AG04449 (cell line): ENCODE results near the gene TJP1.

Source experiments
- CTCF ChIA-PET: fragments of 350-600 bp; formaldehyde crosslinking; extraction: SDS; loops from one replicate; lab custom pipeline; 2021; ENCODE audit warnings: antibody characterized with exemption; lab: Yijun Ruan, JAX
- POLR2A ChIA-PET: fragments of 400-600, 350-600 bp; formaldehyde crosslinking; extraction: SDS; loops from one replicate; lab custom pipeline; 2020; ENCODE audit warnings: antibody characterized with exemption, inconsistent platforms; lab: Yijun Ruan, JAX
- DNase-seq: peaks from one replicate; pipeline ENCODE4 v3.0.0-alpha.2; 2010; ENCODE audit warnings: low read depth, low spot score
- H3K4me3 ChIP-seq: 2 replicates; pipeline ENCODE4 v1.5.1; 2011; ENCODE audit warnings: low read depth, mild to moderate bottlenecking, control low read depth, low read length
- TF ChIP-seq, protein P1 (sequence below): IDR thresholded peaks from one replicate; pipeline ENCODE4 v1.5.1; 2011; ENCODE audit warnings: mild to moderate bottlenecking, moderate library complexity, low read length, control low read depth, inconsistent platforms; ENCODE audit not compliant: insufficient read depth; ENCODE audit errors: missing control alignments

Gene TJP1

GRCh38 chr15:29774900-29775299 is 47.4 kb downstream of the TJP1 start:
- TF ChIP-seq, protein P1, sequence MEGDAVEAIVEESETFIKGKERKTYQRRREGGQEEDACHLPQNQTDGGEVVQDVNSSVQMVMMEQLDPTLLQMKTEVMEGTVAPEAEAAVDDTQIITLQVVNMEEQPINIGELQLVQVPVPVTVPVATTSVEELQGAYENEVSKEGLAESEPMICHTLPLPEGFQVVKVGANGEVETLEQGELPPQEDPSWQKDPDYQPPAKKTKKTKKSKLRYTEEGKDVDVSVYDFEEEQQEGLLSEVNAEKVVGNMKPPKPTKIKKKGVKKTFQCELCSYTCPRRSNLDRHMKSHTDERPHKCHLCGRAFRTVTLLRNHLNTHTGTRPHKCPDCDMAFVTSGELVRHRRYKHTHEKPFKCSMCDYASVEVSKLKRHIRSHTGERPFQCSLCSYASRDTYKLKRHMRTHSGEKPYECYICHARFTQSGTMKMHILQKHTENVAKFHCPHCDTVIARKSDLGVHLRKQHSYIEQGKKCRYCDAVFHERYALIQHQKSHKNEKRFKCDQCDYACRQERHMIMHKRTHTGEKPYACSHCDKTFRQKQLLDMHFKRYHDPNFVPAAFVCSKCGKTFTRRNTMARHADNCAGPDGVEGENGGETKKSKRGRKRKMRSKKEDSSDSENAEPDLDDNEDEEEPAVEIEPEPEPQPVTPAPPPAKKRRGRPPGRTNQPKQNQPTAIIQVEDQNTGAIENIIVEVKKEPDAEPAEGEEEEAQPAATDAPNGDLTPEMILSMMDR: no peak
- H3K4me3 ChIP-seq: no peak overlapping the region
- POLR2A ChIA-PET: no interaction called here
- no peak for DNase-seq
- CTCF ChIA-PET: interaction anchor here (4.5 kb wide), 1 partner anchor 151 kb away, joined by 16 read pairs; no protein-coding TSS in a partner anchor

GRCh38 chr15:29773816-29774215 is 48.5 kb downstream of the TJP1 start:
- ChIA-PET POLR2A (no interaction called here), CTCF (interaction anchor here (4.5 kb wide), 1 partner anchor 152 kb away, joined by 16 read pairs; no protein-coding TSS in a partner anchor)
- no peak for DNase-seq
- no peak overlapping the region for H3K4me3 ChIP-seq
- TF ChIP-seq, protein P1: no peak

DNA sequence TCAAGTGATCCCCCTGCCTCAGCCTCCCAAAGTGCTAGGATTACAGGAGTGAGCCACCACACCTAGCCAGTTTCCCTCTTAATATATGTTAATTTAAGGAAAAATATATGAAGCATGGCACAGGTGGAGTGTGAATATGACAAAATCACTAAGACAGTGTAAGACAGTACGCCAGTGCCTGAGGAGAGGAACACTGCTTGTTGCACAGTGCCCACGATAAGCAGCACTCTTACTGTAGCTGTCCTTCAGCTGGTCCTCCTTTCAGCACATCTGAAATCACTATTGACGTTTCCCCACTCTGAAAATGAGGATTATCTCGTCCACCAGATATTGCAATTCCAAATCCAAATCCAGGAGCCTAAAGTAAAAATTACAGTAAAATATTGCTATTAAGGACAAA is 49.3 kb downstream of the TJP1 start:
- no peak for DNase-seq
- CTCF ChIA-PET: interaction anchor here (4.5 kb wide), 1 partner anchor 153 kb away, joined by 16 read pairs; no protein-coding TSS in a partner anchor

GRCh38 chr15:29770796-29771195 is 51.5 kb downstream of the TJP1 start:
- POLR2A ChIA-PET: interaction anchor here (0.6 kb wide), 1 partner anchor 117 kb away, joined by 3 read pairs; no protein-coding TSS in a partner anchor
- TF ChIP-seq, protein P1: no peak
- H3K4me3 ChIP-seq: no peak overlapping the region
- no peak for DNase-seq
- CTCF ChIA-PET: interaction anchor here (0.8 to 1.3 kb wide), 3 partner anchors 23 to 306 kb away, joined by 3 to 4 read pairs (median 3); no protein-coding TSS in a partner anchor

More for the DNA sequence above, 49.3 kb downstream of the TJP1 start:
- POLR2A ChIA-PET: no interaction called here
- H3K4me3 ChIP-seq: no peak overlapping the region
- TF ChIP-seq, protein P1: no peak

DNA sequence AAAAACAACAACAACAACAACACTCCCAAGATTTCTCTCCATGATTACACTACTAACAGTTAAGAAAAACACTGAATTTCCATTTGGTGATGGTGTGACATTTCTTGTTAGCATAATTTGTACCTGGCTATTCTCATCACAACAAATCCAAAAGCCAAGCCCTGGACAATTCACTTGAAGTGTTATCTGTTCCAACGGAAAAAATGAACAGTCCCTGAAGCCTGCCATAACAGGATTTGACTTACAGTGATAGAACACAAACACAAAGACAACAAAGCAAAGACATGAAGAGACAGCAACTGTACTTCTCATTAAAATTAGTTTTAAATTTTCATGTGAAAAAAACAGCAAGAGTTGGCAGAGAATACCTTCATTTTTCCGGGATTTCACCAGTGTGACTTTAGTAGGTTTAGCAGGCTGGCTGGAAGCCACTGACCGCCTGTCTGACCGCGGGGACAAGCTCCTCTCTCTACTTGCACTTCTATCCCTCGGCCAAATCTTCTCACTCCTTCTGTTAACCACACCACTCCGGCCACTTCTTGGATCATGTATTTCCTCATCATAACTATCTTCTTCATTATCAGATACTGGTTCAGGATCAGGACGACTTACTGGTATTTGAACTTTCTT is 56.3 kb downstream of the TJP1 start:
- DNase-seq: no peak
- ChIA-PET CTCF (no interaction called here), POLR2A (no interaction called here)
- TF ChIP-seq, protein P1: no peak
- H3K4me3 ChIP-seq: no peak overlapping the region

DNA sequence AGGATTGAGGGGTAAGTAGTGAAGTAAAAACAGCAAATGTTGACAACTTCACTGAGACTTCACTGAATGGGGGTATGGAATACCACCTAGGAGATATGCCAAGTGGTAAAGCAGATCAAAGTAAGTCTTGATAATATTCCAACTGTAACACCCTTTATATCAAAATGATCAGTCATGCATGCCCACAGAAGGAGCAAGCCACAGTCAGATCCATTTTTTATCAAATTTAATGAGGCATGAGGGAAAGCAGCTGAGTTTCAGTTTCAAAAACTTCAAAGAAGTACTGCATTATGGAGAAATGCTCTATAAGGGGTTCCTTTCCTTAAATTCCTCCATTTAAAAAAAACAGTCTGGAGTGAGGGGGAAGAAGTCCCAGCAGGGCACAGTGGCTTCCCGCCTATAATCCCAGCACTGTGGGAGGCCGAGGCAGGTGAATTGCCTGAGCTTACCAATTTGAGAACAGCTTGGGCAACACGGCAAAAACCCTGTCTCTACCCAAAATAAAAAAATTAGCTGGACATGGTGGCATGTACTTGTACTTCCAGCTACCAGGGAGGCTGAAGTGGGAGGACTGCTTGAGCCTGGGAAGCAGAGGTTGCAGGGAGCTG is 56.9 kb downstream of the TJP1 start:
- CTCF ChIA-PET: no interaction called here
- H3K4me3 ChIP-seq: no peak overlapping the region
- no peak for DNase-seq
- POLR2A ChIA-PET: no interaction called here
- TF ChIP-seq, protein P1: no peak
